Peyer's patch (tissue), 4 donors: ENCODE results near the gene ASAP3. TPM values are rescaled to one million over a fixed set of nuclear protein-coding genes. Genes with fewer than 3 reads are reported as not detected.

Experiments used
- DNase-seq, 3 donors: peaks; one replicate each; pipeline ENCODE4 v3.0.0-alpha.2; 2017 to 2019
- H3K27ac ChIP-seq, 4 donors: fragments of 200-600 bp; sonication (generic); one replicate each; pipeline ENCODE4 v1.5.1; 2016 to 2019
- H3K27me3 ChIP-seq, 2 donors: fragments of 200-600 bp; sonication (generic); one replicate each; pipeline ENCODE4 v1.5.1; 2019
- H3K36me3 ChIP-seq, 3 donors: fragments of 200-600 bp; sonication (generic); one replicate each; pipeline ENCODE4 v1.5.1; 2016 to 2019
- H3K4me1 ChIP-seq, 4 donors: fragments of 200-600 bp; sonication (generic); one replicate each; pipeline ENCODE4 v1.5.1; 2016 to 2019
- H3K4me3 ChIP-seq, 4 donors: fragments of 200-600 bp; sonication (generic); 1 replicate in 3 of 4; 2 replicates in 1 of 4; pipeline ENCODE4 v1.5.1; 2016 to 2019; ENCODE audit warnings: mild to moderate bottlenecking in 1 of 4
- H3K9me3 ChIP-seq, 4 donors: fragments of 200-600 bp; sonication (generic); one replicate each; pipeline ENCODE4 v1.5.1; 2016 to 2019; ENCODE audit warnings: mild to moderate bottlenecking in 1 of 4
- POLR2A ChIP-seq, 2 donors: fragments of 450-650 bp; IDR thresholded peaks; one replicate each; pipeline ENCODE4 v1.5.1; 2017; ENCODE audit warnings: antibody characterized with exemption in 2 of 2, mild to moderate bottlenecking in 2 of 2, moderate library complexity in 2 of 2
- total RNA-seq, 4 donors: library from RNA; depleted of rRNA; stranded (reverse); fragments of >200 nt; gene quantifications; one replicate each; pipeline ENCODE4 v1.1.0, GENCODE V29; 2016
- TF ChIP-seq, protein P1 (sequence below), 6 experiments: fragments of 450-650 bp in 4 of 6; fragments of 200-600 bp in 2 of 6; sonication (generic) in 1 of 6; IDR thresholded peaks; one replicate each; pipeline ENCODE4 v1.5.1; 2017 to 2019; ENCODE audit warnings: antibody characterized with exemption in 6 of 6, mild to moderate bottlenecking in 3 of 6, moderate library complexity in 1 of 6

The ASAP3 gene
- total RNA-seq, 4 donors from 2014 or later, result 11.2 to 33.5 (median 25.8) TPM

GRCh38 chr1:23453455-23454000 is 30.5 kb downstream of the ASAP3 start:
- Histone ChIP-seq H3K36me3 (no peaks in the 10 kb centered on the region), H3K4me3 (no peak overlapping the region), H3K4me1 (peaks cover 0 to 20% (median 2%) of the 10 kb centered on the region in 4 donors), H3K9me3 (no peaks in the 10 kb centered on the region), H3K27ac (no peak overlapping the region), H3K27me3 (no peaks in the 10 kb centered on the region)
- DNase-seq, result no peak
- TF ChIP-seq POLR2A (IDR thresholded peaks at IDR 0.05), result no peak
- TF ChIP-seq, protein P1, sequence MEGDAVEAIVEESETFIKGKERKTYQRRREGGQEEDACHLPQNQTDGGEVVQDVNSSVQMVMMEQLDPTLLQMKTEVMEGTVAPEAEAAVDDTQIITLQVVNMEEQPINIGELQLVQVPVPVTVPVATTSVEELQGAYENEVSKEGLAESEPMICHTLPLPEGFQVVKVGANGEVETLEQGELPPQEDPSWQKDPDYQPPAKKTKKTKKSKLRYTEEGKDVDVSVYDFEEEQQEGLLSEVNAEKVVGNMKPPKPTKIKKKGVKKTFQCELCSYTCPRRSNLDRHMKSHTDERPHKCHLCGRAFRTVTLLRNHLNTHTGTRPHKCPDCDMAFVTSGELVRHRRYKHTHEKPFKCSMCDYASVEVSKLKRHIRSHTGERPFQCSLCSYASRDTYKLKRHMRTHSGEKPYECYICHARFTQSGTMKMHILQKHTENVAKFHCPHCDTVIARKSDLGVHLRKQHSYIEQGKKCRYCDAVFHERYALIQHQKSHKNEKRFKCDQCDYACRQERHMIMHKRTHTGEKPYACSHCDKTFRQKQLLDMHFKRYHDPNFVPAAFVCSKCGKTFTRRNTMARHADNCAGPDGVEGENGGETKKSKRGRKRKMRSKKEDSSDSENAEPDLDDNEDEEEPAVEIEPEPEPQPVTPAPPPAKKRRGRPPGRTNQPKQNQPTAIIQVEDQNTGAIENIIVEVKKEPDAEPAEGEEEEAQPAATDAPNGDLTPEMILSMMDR (IDR thresholded peaks at IDR 0.05), result no peak

- no peak overlapping the region for H3K4me3 ChIP-seq
- H3K36me3 ChIP-seq, result no peaks in the 10 kb centered on the region
- H3K27me3 ChIP-seq, result no peaks in the 10 kb centered on the region
- H3K27ac ChIP-seq, result peak overlapping the region in 3 of 4 donors; percentile 27 to 70 (median 29)
- H3K9me3 ChIP-seq, result no peaks in the 10 kb centered on the region
- TF ChIP-seq, protein P1 (IDR thresholded peaks at IDR 0.05), result no peak
- peak in 1 of 2 donors; percentile 48 for TF ChIP-seq POLR2A (IDR thresholded peaks at IDR 0.05)
- peak in 2 of 3 donors; percentile 85 to 87 for DNase-seq
- peaks cover 0 to 20% (median 2%) of the 10 kb centered on the region in 4 donors for H3K4me1 ChIP-seq
These were observed 32.0 kb downstream of the ASAP3 start for GRCh38 chr1:23452011-23452411.

- H3K27ac ChIP-seq, result peak overlapping the region in 2 of 4 donors; percentile 29 to 70
- H3K4me1 ChIP-seq, result peaks cover 0 to 20% (median 2%) of the 10 kb centered on the region in 4 donors
- no peak for DNase-seq
- TF ChIP-seq POLR2A (IDR thresholded peaks at IDR 0.05), result no peak
- TF ChIP-seq, protein P1 (IDR thresholded peaks at IDR 0.05), result no peak
- H3K9me3 ChIP-seq, result no peaks in the 10 kb centered on the region
- no peaks in the 10 kb centered on the region for H3K36me3 ChIP-seq
- H3K27me3 ChIP-seq, result no peaks in the 10 kb centered on the region
- H3K4me3 ChIP-seq, result no peak overlapping the region
These were observed 32.5 kb downstream of the ASAP3 start for GRCh38 chr1:23451441-23451840.

DNA sequence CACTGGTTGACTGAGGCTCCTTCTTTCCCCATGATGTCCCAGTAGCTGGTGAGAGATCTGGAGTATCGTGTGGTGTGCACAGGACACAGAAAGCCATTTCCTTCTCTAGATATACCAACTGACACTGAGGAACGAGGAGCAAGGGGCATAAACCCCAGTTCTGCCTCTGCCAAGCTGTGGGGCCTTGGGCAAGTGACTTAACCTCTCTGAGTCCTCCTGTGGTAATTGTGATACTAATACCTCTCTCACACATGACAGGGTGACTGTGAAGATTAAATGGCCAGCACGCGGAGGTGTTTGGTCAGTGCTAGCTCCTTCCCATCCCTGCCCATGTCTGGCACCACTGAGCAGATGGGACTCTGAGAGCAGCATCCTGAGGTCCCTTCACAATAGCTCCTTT is 33.1 kb downstream of the ASAP3 start:
- Histone ChIP-seq H3K27me3 (no peaks in the 10 kb centered on the region), H3K36me3 (no peaks in the 10 kb centered on the region), H3K4me3 (no peak overlapping the region), H3K4me1 (peaks cover 0 to 20% (median 2%) of the 10 kb centered on the region in 4 donors), H3K27ac (peak overlapping the region in 1 of 4 donors; percentile 70), H3K9me3 (no peaks in the 10 kb centered on the region)
- DNase-seq, result no peak
- TF ChIP-seq, protein P1 (IDR thresholded peaks at IDR 0.05), result no peak
- no peak for TF ChIP-seq POLR2A (IDR thresholded peaks at IDR 0.05)

GRCh38 chr1:23449958-23450357 is 34.0 kb downstream of the ASAP3 start:
- Histone ChIP-seq H3K4me1 (peaks cover 0 to 20% (median 2%) of the 10 kb centered on the region in 4 donors), H3K27ac (no peak overlapping the region), H3K9me3 (no peaks in the 10 kb centered on the region), H3K4me3 (no peak overlapping the region), H3K36me3 (no peaks in the 10 kb centered on the region), H3K27me3 (no peaks in the 10 kb centered on the region)
- TF ChIP-seq, protein P1 (IDR thresholded peaks at IDR 0.05), result no peak
- TF ChIP-seq POLR2A (IDR thresholded peaks at IDR 0.05), result no peak
- peak in 2 of 3 donors; percentile 18 to 64 for DNase-seq
